PC-3 (cell line): Measurements from ENCODE around the gene MAP3K21. TPM values are rescaled to one million over a fixed set of nuclear protein-coding genes. Genes with fewer than 3 reads are reported as not detected.

Source experiments
- ATAC-seq: fragments of 200-7000 bp; cut with Tn5 transposase; 2 replicates; pipeline ENCODE4 v1.9.1; 2020; ENCODE audit warnings: mild to moderate bottlenecking, moderate library complexity
- BruUV-seq: library from RNA; stranded (reverse); fragments of 400-500 nt; replicated peaks from 2 replicates; lab custom pipeline; 2021; lab: Mats Ljungman, UMichigan
- CTCF ChIA-PET: fragments of 300-600 bp; sonication (Branson Sonifier 250); formaldehyde crosslinking; loops from one replicate; lab custom pipeline; 2022; ENCODE audit warnings: antibody characterized with exemption; lab: Charles Lee
- POLR2A ChIA-PET: fragments of 300-600 bp; sonication (Branson Sonifier 250); formaldehyde crosslinking; loops from one replicate; lab custom pipeline; 2022; ENCODE audit warnings: antibody characterized with exemption; ENCODE audit not compliant: unreplicated experiment; lab: Charles Lee
- DNase-seq: peaks from one replicate; pipeline ENCODE4 v3.0.0-alpha.2; 2015
- H2AFZ ChIP-seq: fragments of 300-600 bp; sonication (generic); 2 replicates; pipeline ENCODE4 v1.6.0; 2016; ENCODE audit warnings: antibody characterized with exemption, low read length
- H3F3A ChIP-seq: fragments of 300-600 bp; sonication (generic); one replicate; pipeline ENCODE4 v1.6.0; 2017; ENCODE audit warnings: antibody characterized with exemption, low read length, control low read depth, mild to moderate bottlenecking; ENCODE audit not compliant: unreplicated experiment
- H3K27ac ChIP-seq: fragments of 300-600 bp; sonication (generic); 2 replicates; pipeline ENCODE4 v1.5.1; 2016; ENCODE audit warnings: mild to moderate bottlenecking, low read length
- H3K27me3 ChIP-seq: fragments of 300-600 bp; sonication (generic); 2 replicates; pipeline ENCODE4 v1.6.1; 2016; ENCODE audit warnings: low read length, mixed read lengths
- H3K36me3 ChIP-seq: fragments of 300-600 bp; sonication (generic); 2 replicates; pipeline ENCODE4 v1.6.1; 2016; ENCODE audit warnings: low read depth, mixed run types, low read length, mixed read lengths
- H3K4me1 ChIP-seq: fragments of 300-600 bp; sonication (generic); 2 replicates; pipeline ENCODE4 v1.5.1; 2016; ENCODE audit warnings: low read length; ENCODE audit not compliant: insufficient read depth
- H3K4me2 ChIP-seq: fragments of 300-600 bp; sonication (generic); 2 replicates; pipeline ENCODE4 v1.6.0; 2016; ENCODE audit warnings: low read length
- H3K4me3 ChIP-seq: fragments of 300-600 bp; sonication (generic); 2 replicates; pipeline ENCODE4 v1.5.1; 2016; ENCODE audit warnings: mild to moderate bottlenecking, low read length, mixed read lengths
- H3K79me2 ChIP-seq: fragments of 300-600 bp; sonication (generic); 2 replicates; pipeline ENCODE4 v1.6.1; 2017; ENCODE audit warnings: low read length, mixed read lengths
- H3K9ac ChIP-seq: fragments of 300-600 bp; sonication (generic); 2 replicates; pipeline ENCODE4 v1.6.0; 2016; ENCODE audit warnings: mild to moderate bottlenecking, low read length
- H3K9me2 ChIP-seq: fragments of 300-600 bp; sonication (generic); replicated peaks from 2 replicates; pipeline ENCODE4 v1.6.1; 2016; ENCODE audit warnings: mixed run types, low read length, mixed read lengths
- H3K9me3 ChIP-seq: fragments of 300-600 bp; sonication (generic); 2 replicates; pipeline ENCODE4 v1.6.1; 2016; ENCODE audit warnings: low read length, mixed read lengths
- H4K20me1 ChIP-seq: fragments of 300-600 bp; sonication (generic); 2 replicates; pipeline ENCODE4 v1.6.1; 2016; ENCODE audit warnings: low read length, mixed read lengths
- CTCF ChIP-seq: fragments of 300-600 bp; sonication (generic); conservative IDR thresholded peaks from 2 replicates; pipeline ENCODE4 v1.5.1; 2017; ENCODE audit warnings: antibody characterized with exemption, low read depth, mild to moderate bottlenecking, low read length
- EZH2 ChIP-seq: fragments of 300-600 bp; sonication (generic); IDR thresholded peaks from one replicate; pipeline ENCODE4 v1.6.1; 2017; ENCODE audit warnings: antibody characterized with exemption, mild to moderate bottlenecking, low read length; ENCODE audit not compliant: unreplicated experiment
- EZH2phosphoT487 ChIP-seq: fragments of 300-600 bp; sonication (generic); IDR thresholded peaks from 2 replicates; pipeline ENCODE4 v1.6.1; 2018; ENCODE audit warnings: mild to moderate bottlenecking, antibody characterized with exemption, low read length, borderline replicate concordance
- intact Hi-C: fragments of 100-400 bp; cut with micrococcal nuclease; formaldehyde crosslinking; loops from 2 replicates; pipeline ENCODE4 v1.9.0; 2023
- total RNA-seq: library from RNA; depleted of rRNA; stranded (reverse); fragments of >200 nt; gene quantifications from 2 replicates; pipeline ENCODE4 v1.2.3, GENCODE V29; 2014

The MAP3K21 gene
- total RNA-seq, 1 experiment from 2014 or later, result 13.7 TPM

GRCh38 chr1:233393084-233393840 is 65.7 kb downstream of the MAP3K21 start:
- Histone ChIP-seq H2AFZ (no peak overlapping the region), H3K9me3 (no peaks in the 10 kb centered on the region), H3K27me3 (no peaks in the 10 kb centered on the region), H3K4me2 (no peak overlapping the region), H3K27ac (no peak overlapping the region), H3K4me1 (0 out of 2 replicates have a peak, but pooled peaks cover 7% of the 10 kb centered on the region), H3K36me3 (no peaks in the 10 kb centered on the region), H3K9me2 (no peaks in the 10 kb centered on the region), H3K79me2 (no peaks in the 10 kb centered on the region), H3K9ac (no peak overlapping the region), H3K4me3 (no peak overlapping the region), H4K20me1 (no peaks in the 10 kb centered on the region), H3F3A (no peaks in the 10 kb centered on the region)
- intact Hi-C loops, result no loop called here
- POLR2A ChIA-PET, result no interaction called here
- no TSS peak for BruUV-seq
- CTCF ChIA-PET, result interaction anchor here (0.7 kb wide), 1 partner anchor 32 kb away, joined by 9 read pairs; no protein-coding TSS in a partner anchor
- TF ChIP-seq CTCF, result no peak
- TF ChIP-seq EZH2, result no peak
- TF ChIP-seq EZH2phosphoT487, result no peak
- ATAC-seq, result no peak
- no peak for DNase-seq

- BruUV-seq, result no TSS peak
- POLR2A ChIA-PET, result no interaction called here
- no peak for TF ChIP-seq CTCF
- no peak for TF ChIP-seq EZH2phosphoT487
- no peak for TF ChIP-seq EZH2
- DNase-seq (no peak), ATAC-seq (no peak)
- H3K27ac ChIP-seq, result no peak overlapping the region
- no peaks in the 10 kb centered on the region for H4K20me1 ChIP-seq
- H3F3A ChIP-seq, result no peaks in the 10 kb centered on the region
- no peak overlapping the region for H3K4me3 ChIP-seq
- H3K36me3 ChIP-seq, result no peaks in the 10 kb centered on the region
- H3K9me2 ChIP-seq, result no peaks in the 10 kb centered on the region
- H3K9me3 ChIP-seq, result no peaks in the 10 kb centered on the region
- no peak overlapping the region for H3K9ac ChIP-seq
- intact Hi-C loops, result no loop called here
- H2AFZ ChIP-seq, result no peak overlapping the region
- no peak overlapping the region for H3K4me2 ChIP-seq
- H3K79me2 ChIP-seq, result no peaks in the 10 kb centered on the region
- no peaks in the 10 kb centered on the region for H3K27me3 ChIP-seq
- 0 out of 2 replicates have a peak, but pooled peaks cover 7% of the 10 kb centered on the region for H3K4me1 ChIP-seq
- CTCF ChIA-PET, result no interaction called here
Measured at GRCh38 chr1:233393926-233394680, 66.6 kb downstream of the MAP3K21 start.
